ENCODE results near the gene PRRC2A. TPM values are rescaled to one million over a fixed set of nuclear protein-coding genes. Genes with fewer than 3 reads are reported as not detected.

PRRC2A gene
- total RNA-seq, 3 donors from 2014 or later: 42.7 to 57.2 (median 57.0) TPM

- H3K4me1 ChIP-seq: peaks cover 0 to 4% of the 10 kb centered on the region in 2 donors
- H3K27me3 ChIP-seq: no peaks in the 10 kb centered on the region
- no peak overlapping the region for H3K4me3 ChIP-seq
- no peak overlapping the region for H3K27ac ChIP-seq
- H3K36me3 ChIP-seq: peaks cover 38% of the 10 kb centered on the region
- intact Hi-C loops (cut with DNase I; ENCODE audit: low total_unique reads): no loop called here
- TF ChIP-seq CTCF (IDR thresholded peaks at IDR 0.05) (no peak), POLR2AphosphoS5 (IDR thresholded peaks at IDR 0.05) (no peak), POLR2A (IDR thresholded peaks at IDR 0.05) (no peak)
- no peak for DNase-seq (ENCODE audit: low spot score in 2 of 2)
- no peaks in the 10 kb centered on the region for H3K9me3 ChIP-seq
These were observed 7.3 kb downstream of the PRRC2A start for GRCh38 chr6:31627690-31628287.

- DNase-seq (ENCODE audit: low spot score in 2 of 2): no peak
- intact Hi-C loops (cut with DNase I; ENCODE audit: low total_unique reads): no loop called here
- no peaks in the 10 kb centered on the region for H3K9me3 ChIP-seq
- H3K4me1 ChIP-seq: no peaks in the 10 kb centered on the region
- no peaks in the 10 kb centered on the region for H3K27me3 ChIP-seq
- H3K27ac ChIP-seq: no peak overlapping the region
- H3K4me3 ChIP-seq: no peak overlapping the region
- peaks cover 38% of the 10 kb centered on the region for H3K36me3 ChIP-seq
- TF ChIP-seq CTCF (IDR thresholded peaks at IDR 0.05): no peak
- TF ChIP-seq POLR2AphosphoS5 (IDR thresholded peaks at IDR 0.05): no peak
These were observed 8.5 kb downstream of the PRRC2A start for GRCh38 chr6:31629014-31629413.

GRCh38 chr6:31630177-31630934, 9.8 kb downstream of the PRRC2A start:
- no peak overlapping the region for H3K27ac ChIP-seq
- peaks cover 28% of the 10 kb centered on the region for H3K36me3 ChIP-seq
- no peaks in the 10 kb centered on the region for H3K27me3 ChIP-seq
- DNase-seq (ENCODE audit: low spot score in 2 of 2): no peak
- TF ChIP-seq CTCF (IDR thresholded peaks at IDR 0.05) (no peak), POLR2AphosphoS5 (IDR thresholded peaks at IDR 0.05) (no peak), POLR2A (IDR thresholded peaks at IDR 0.05) (no peak)
- H3K4me3 ChIP-seq: no peak overlapping the region
- no peaks in the 10 kb centered on the region for H3K9me3 ChIP-seq
- no peaks in the 10 kb centered on the region for H3K4me1 ChIP-seq
- intact Hi-C loops (cut with DNase I; ENCODE audit: low total_unique reads): no loop called here

- no peak overlapping the region for H3K4me3 ChIP-seq
- intact Hi-C loops (cut with DNase I; ENCODE audit: low total_unique reads): no loop called here
- no peak overlapping the region for H3K27ac ChIP-seq
- no peaks in the 10 kb centered on the region for H3K27me3 ChIP-seq
- H3K4me1 ChIP-seq: no peaks in the 10 kb centered on the region
- no peak for TF ChIP-seq CTCF (IDR thresholded peaks at IDR 0.05)
- TF ChIP-seq POLR2A (IDR thresholded peaks at IDR 0.05): no peak
- TF ChIP-seq POLR2AphosphoS5 (IDR thresholded peaks at IDR 0.05): no peak
- no peaks in the 10 kb centered on the region for H3K9me3 ChIP-seq
- DNase-seq (ENCODE audit: low spot score in 2 of 2): no peak
- H3K36me3 ChIP-seq: peaks cover 25% of the 10 kb centered on the region
These were observed 10.7 kb downstream of the PRRC2A start for GRCh38 chr6:31631209-31631608.

DNA sequence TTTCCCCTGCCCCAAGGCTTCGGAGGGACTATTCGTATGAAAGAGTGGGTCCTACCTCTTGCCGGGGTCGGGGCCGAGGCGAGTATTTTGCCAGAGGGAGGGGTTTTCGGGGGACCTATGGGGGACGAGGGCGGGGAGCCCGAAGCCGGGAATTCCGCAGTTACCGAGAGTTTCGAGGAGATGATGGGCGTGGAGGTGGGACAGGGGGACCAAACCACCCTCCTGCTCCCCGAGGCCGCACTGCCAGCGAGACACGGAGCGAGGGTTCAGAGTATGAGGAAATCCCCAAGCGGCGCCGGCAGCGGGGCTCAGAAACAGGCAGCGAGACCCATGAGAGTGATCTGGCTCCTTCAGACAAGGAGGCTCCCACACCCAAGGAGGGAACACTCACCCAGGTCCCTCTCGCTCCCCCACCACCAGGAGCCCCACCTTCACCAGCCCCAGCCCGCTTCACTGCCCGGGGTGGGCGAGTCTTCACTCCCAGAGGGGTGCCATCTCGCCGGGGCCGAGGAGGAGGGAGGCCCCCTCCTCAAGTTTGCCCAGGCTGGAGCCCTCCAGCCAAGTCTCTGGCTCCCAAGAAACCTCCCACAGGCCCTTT, 11.3 kb downstream of the PRRC2A start:
- no peaks in the 10 kb centered on the region for H3K27me3 ChIP-seq
- H3K4me1 ChIP-seq: no peaks in the 10 kb centered on the region
- no peak overlapping the region for H3K4me3 ChIP-seq
- DNase-seq (ENCODE audit: low spot score in 2 of 2): no peak
- intact Hi-C loops (cut with DNase I; ENCODE audit: low total_unique reads): no loop called here
- H3K27ac ChIP-seq: peak overlapping the region in 1 of 2 donors; percentile 55
- H3K9me3 ChIP-seq: no peaks in the 10 kb centered on the region
- TF ChIP-seq POLR2A (IDR thresholded peaks at IDR 0.05): no peak
- peaks cover 28% of the 10 kb centered on the region for H3K36me3 ChIP-seq
